ENCODE measurements around the gene CRIM1.

GRCh38 chr2:36515538-36515937, 160.0 kb downstream of the CRIM1 start:
- TF ChIP-seq, protein P1, sequence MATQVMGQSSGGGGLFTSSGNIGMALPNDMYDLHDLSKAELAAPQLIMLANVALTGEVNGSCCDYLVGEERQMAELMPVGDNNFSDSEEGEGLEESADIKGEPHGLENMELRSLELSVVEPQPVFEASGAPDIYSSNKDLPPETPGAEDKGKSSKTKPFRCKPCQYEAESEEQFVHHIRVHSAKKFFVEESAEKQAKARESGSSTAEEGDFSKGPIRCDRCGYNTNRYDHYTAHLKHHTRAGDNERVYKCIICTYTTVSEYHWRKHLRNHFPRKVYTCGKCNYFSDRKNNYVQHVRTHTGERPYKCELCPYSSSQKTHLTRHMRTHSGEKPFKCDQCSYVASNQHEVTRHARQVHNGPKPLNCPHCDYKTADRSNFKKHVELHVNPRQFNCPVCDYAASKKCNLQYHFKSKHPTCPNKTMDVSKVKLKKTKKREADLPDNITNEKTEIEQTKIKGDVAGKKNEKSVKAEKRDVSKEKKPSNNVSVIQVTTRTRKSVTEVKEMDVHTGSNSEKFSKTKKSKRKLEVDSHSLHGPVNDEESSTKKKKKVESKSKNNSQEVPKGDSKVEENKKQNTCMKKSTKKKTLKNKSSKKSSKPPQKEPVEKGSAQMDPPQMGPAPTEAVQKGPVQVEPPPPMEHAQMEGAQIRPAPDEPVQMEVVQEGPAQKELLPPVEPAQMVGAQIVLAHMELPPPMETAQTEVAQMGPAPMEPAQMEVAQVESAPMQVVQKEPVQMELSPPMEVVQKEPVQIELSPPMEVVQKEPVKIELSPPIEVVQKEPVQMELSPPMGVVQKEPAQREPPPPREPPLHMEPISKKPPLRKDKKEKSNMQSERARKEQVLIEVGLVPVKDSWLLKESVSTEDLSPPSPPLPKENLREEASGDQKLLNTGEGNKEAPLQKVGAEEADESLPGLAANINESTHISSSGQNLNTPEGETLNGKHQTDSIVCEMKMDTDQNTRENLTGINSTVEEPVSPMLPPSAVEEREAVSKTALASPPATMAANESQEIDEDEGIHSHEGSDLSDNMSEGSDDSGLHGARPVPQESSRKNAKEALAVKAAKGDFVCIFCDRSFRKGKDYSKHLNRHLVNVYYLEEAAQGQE (IDR thresholded peaks at IDR 0.05; ENCODE audit: unreplicated experiment) = no peak
- TF ChIP-seq, protein P2, sequence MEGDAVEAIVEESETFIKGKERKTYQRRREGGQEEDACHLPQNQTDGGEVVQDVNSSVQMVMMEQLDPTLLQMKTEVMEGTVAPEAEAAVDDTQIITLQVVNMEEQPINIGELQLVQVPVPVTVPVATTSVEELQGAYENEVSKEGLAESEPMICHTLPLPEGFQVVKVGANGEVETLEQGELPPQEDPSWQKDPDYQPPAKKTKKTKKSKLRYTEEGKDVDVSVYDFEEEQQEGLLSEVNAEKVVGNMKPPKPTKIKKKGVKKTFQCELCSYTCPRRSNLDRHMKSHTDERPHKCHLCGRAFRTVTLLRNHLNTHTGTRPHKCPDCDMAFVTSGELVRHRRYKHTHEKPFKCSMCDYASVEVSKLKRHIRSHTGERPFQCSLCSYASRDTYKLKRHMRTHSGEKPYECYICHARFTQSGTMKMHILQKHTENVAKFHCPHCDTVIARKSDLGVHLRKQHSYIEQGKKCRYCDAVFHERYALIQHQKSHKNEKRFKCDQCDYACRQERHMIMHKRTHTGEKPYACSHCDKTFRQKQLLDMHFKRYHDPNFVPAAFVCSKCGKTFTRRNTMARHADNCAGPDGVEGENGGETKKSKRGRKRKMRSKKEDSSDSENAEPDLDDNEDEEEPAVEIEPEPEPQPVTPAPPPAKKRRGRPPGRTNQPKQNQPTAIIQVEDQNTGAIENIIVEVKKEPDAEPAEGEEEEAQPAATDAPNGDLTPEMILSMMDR (conservative IDR thresholded peaks at IDR 0.05; ENCODE audit: low read depth in 2 of 2) = no peak
- TF ChIP-seq POLR2AphosphoS5 (IDR thresholded peaks at IDR 0.05; ENCODE audit: low read depth) (no peak), EZH2 (IDR thresholded peaks at IDR 0.05; ENCODE audit: low read depth, unreplicated experiment) (no peak), JUNB (IDR thresholded peaks at IDR 0.05; ENCODE audit: unreplicated experiment) (no peak), STAT1 (IDR thresholded peaks at IDR 0.05; ENCODE audit: unreplicated experiment) (no peak), EZH2phosphoT487 (IDR thresholded peaks at IDR 0.05; ENCODE audit: unreplicated experiment) (no peak), ZNF114 (CRISPR knock-in tag; IDR thresholded peaks at IDR 0.05) (no peak), NANOG (IDR thresholded peaks at IDR 0.05; ENCODE audit: borderline replicate concordance) (no peak)
